GM21786 (cell line): ENCODE data around the gene MEN1.

ENCODE experiments used
- ATAC-seq: cut with Tn5 transposase; IDR thresholded peaks from one replicate; pipeline ENCODE4 v1.9.1; 2021; ENCODE audit not compliant: unreplicated experiment

Gene MEN1

GRCh38 chr11:64765851-64766665 lies 44.3 kb downstream of the MEN1 start:
- no peak for ATAC-seq

GRCh38 chr11:64765291-64765850 lies 45.0 kb downstream of the MEN1 start:
- ATAC-seq: no peak

- ATAC-seq: no peak
Measured at GRCh38 chr11:64764753-64765152, 45.6 kb downstream of the MEN1 start.

GRCh38 chr11:64764040-64764611 lies 46.2 kb downstream of the MEN1 start:
- no peak for ATAC-seq

GRCh38 chr11:64763526-64764039 lies 46.8 kb downstream of the MEN1 start:
- ATAC-seq: no peak

- ATAC-seq: no peak
Measured at GRCh38 chr11:64762674-64763525, 47.5 kb downstream of the MEN1 start.

GRCh38 chr11:64762277-64762673 lies 48.1 kb downstream of the MEN1 start:
- no peak for ATAC-seq

GRCh38 chr11:64760759-64761420 lies 49.5 kb downstream of the MEN1 start:
- ATAC-seq: no peak

- ATAC-seq: no peak
Measured at GRCh38 chr11:64759722-64760719, 50.3 kb downstream of the MEN1 start, which contains the start of gene PYGM. Gene PYGM (minus strand): TSS chr11:64759974. CDS start chr11:64759898, 76 bp downstream.

- no peak for ATAC-seq
Measured at GRCh38 chr11:64759131-64759721, 51.1 kb downstream of the MEN1 start.

- no peak for ATAC-seq
Measured at GRCh38 chr11:64758330-64759079, 51.8 kb downstream of the MEN1 start.

GRCh38 chr11:64757549-64758329 lies 52.6 kb downstream of the MEN1 start:
- no peak for ATAC-seq

GRCh38 chr11:64755681-64756361 lies 54.5 kb downstream of the MEN1 start:
- ATAC-seq: no peak

GRCh38 chr11:64754919-64755662 lies 55.3 kb downstream of the MEN1 start:
- no peak for ATAC-seq

- no peak for ATAC-seq
Measured at GRCh38 chr11:64754124-64754918, 56.0 kb downstream of the MEN1 start.
